ENCODE measurements around the gene MRRF.

Gene MRRF

GRCh38 chr9:122248448-122248865 is 16.2 kb upstream of the MRRF start:
- peaks cover 14% of the 10 kb centered on the region for H3K4me1 ChIP-seq (ENCODE audit: insufficient read depth, low read length)
- no peaks in the 10 kb centered on the region for H3K9me3 ChIP-seq (ENCODE audit: control insufficient read depth, insufficient read depth, low read length)
- peaks cover 32% of the 10 kb centered on the region for H3K36me3 ChIP-seq (ENCODE audit: insufficient read depth, low read length)
- no peak overlapping the region for H3K9ac ChIP-seq (ENCODE audit: low read depth, low read length)

GRCh38 chr9:122251351-122251750 is 13.3 kb upstream of the MRRF start:
- Histone ChIP-seq H3K4me1 (ENCODE audit: insufficient read depth, low read length) (peaks cover 18% of the 10 kb centered on the region), H3K9ac (ENCODE audit: low read depth, low read length) (no peak overlapping the region), H3K9me3 (ENCODE audit: control insufficient read depth, insufficient read depth, low read length) (no peaks in the 10 kb centered on the region), H3K36me3 (ENCODE audit: insufficient read depth, low read length) (peaks cover 16% of the 10 kb centered on the region)

GRCh38 chr9:122252796-122253195 is 11.9 kb upstream of the MRRF start:
- peaks cover 10% of the 10 kb centered on the region for H3K36me3 ChIP-seq (ENCODE audit: insufficient read depth, low read length)
- no peaks in the 10 kb centered on the region for H3K9me3 ChIP-seq (ENCODE audit: control insufficient read depth, insufficient read depth, low read length)
- H3K4me1 ChIP-seq (ENCODE audit: insufficient read depth, low read length), result peaks cover 18% of the 10 kb centered on the region

GRCh38 chr9:122254761-122255160 is 9.9 kb upstream of the MRRF start:
- H3K9ac ChIP-seq (ENCODE audit: low read depth, low read length), result no peak overlapping the region
- peaks cover 18% of the 10 kb centered on the region for H3K4me1 ChIP-seq (ENCODE audit: insufficient read depth, low read length)
- no peaks in the 10 kb centered on the region for H3K9me3 ChIP-seq (ENCODE audit: control insufficient read depth, insufficient read depth, low read length)
- H3K36me3 ChIP-seq (ENCODE audit: insufficient read depth, low read length), result peaks cover 10% of the 10 kb centered on the region

More at GRCh38 chr9:122252796-122253195, 11.9 kb upstream of the MRRF start:
- H3K9ac ChIP-seq (ENCODE audit: low read depth, low read length), result no peak overlapping the region

- H3K4me1 ChIP-seq (ENCODE audit: insufficient read depth, low read length), result peaks cover 18% of the 10 kb centered on the region
- peaks cover 9% of the 10 kb centered on the region; the same call in 1 of the 2 replicates for H3K36me3 ChIP-seq (ENCODE audit: insufficient read depth, low read length)
- no peak overlapping the region for H3K9ac ChIP-seq (ENCODE audit: low read depth, low read length)
- no peaks in the 10 kb centered on the region for H3K9me3 ChIP-seq (ENCODE audit: control insufficient read depth, insufficient read depth, low read length)
These were observed 8.5 kb upstream of the MRRF start for GRCh38 chr9:122256206-122256605.

GRCh38 chr9:122258886-122259415 is 5.7 kb upstream of the MRRF start:
- no peak overlapping the region for H3K9ac ChIP-seq (ENCODE audit: low read depth, low read length)
- no peaks in the 10 kb centered on the region; the same call in 1 of the 2 replicates for H3K9me3 ChIP-seq (ENCODE audit: control insufficient read depth, insufficient read depth, low read length)
- H3K36me3 ChIP-seq (ENCODE audit: insufficient read depth, low read length), result 0 out of 2 replicates have a peak, but pooled peaks cover 3% of the 10 kb centered on the region
- peaks cover 7% of the 10 kb centered on the region for H3K4me1 ChIP-seq (ENCODE audit: insufficient read depth, low read length)

- Histone ChIP-seq H3K4me1 (ENCODE audit: insufficient read depth, low read length) (peaks cover 5% of the 10 kb centered on the region; the same call in 1 of the 2 replicates), H3K9me3 (ENCODE audit: control insufficient read depth, insufficient read depth, low read length) (no peaks in the 10 kb centered on the region; the same call in 1 of the 2 replicates), H3K36me3 (ENCODE audit: insufficient read depth, low read length) (0 out of 2 replicates have a peak, but pooled peaks cover 3% of the 10 kb centered on the region), H3K9ac (ENCODE audit: low read depth, low read length) (no peak overlapping the region)
These were observed 3.2 kb upstream of the MRRF start for GRCh38 chr9:122261469-122261881.

GRCh38 chr9:122262073-122262472 is 2.6 kb upstream of the MRRF start:
- Histone ChIP-seq H3K9me3 (ENCODE audit: control insufficient read depth, insufficient read depth, low read length) (no peaks in the 10 kb centered on the region; the same call in 1 of the 2 replicates), H3K36me3 (ENCODE audit: insufficient read depth, low read length) (0 out of 2 replicates have a peak, but pooled peaks cover 3% of the 10 kb centered on the region)

GRCh38 chr9:122263699-122264349 is 858 bp upstream of the MRRF start:
- no peaks in the 10 kb centered on the region; the same call in 1 of the 2 replicates for H3K9me3 ChIP-seq (ENCODE audit: control insufficient read depth, insufficient read depth, low read length)

More at GRCh38 chr9:122262073-122262472, 2.6 kb upstream of the MRRF start:
- Histone ChIP-seq H3K9ac (ENCODE audit: low read depth, low read length) (no peak overlapping the region), H3K4me1 (ENCODE audit: insufficient read depth, low read length) (peaks cover 5% of the 10 kb centered on the region; the same call in 1 of the 2 replicates)

GRCh38 chr9:122265149-122265915 is 650 bp downstream of the MRRF start:
- no peaks in the 10 kb centered on the region for H3K36me3 ChIP-seq (ENCODE audit: insufficient read depth, low read length)
- peaks cover 5% of the 10 kb centered on the region; the same call in 1 of the 2 replicates for H3K4me1 ChIP-seq (ENCODE audit: insufficient read depth, low read length)
- peak overlapping the region; percentile 81 for H3K9ac ChIP-seq (ENCODE audit: low read depth, low read length)
- H3K9me3 ChIP-seq (ENCODE audit: control insufficient read depth, insufficient read depth, low read length), result no peaks in the 10 kb centered on the region; the same call in 1 of the 2 replicates

More at GRCh38 chr9:122263699-122264349, 858 bp upstream of the MRRF start:
- 0 out of 2 replicates have a peak, but pooled peaks cover 2% of the 10 kb centered on the region for H3K36me3 ChIP-seq (ENCODE audit: insufficient read depth, low read length)
- H3K4me1 ChIP-seq (ENCODE audit: insufficient read depth, low read length), result peaks cover 5% of the 10 kb centered on the region; the same call in 1 of the 2 replicates
- H3K9ac ChIP-seq (ENCODE audit: low read depth, low read length), result peak overlapping the region; percentile 81

GRCh38 chr9:122268041-122268814 is 3.5 kb downstream of the MRRF start:
- peaks cover 5% of the 10 kb centered on the region; the same call in 1 of the 2 replicates for H3K4me1 ChIP-seq (ENCODE audit: insufficient read depth, low read length)
- H3K36me3 ChIP-seq (ENCODE audit: insufficient read depth, low read length), result peaks cover 8% of the 10 kb centered on the region; the same call in 1 of the 2 replicates
- H3K9me3 ChIP-seq (ENCODE audit: control insufficient read depth, insufficient read depth, low read length), result no peaks in the 10 kb centered on the region; the same call in 1 of the 2 replicates
- no peak overlapping the region for H3K9ac ChIP-seq (ENCODE audit: low read depth, low read length)

- H3K9ac ChIP-seq (ENCODE audit: low read depth, low read length), result no peak overlapping the region
- H3K36me3 ChIP-seq (ENCODE audit: insufficient read depth, low read length), result peaks cover 8% of the 10 kb centered on the region; the same call in 1 of the 2 replicates
- H3K4me1 ChIP-seq (ENCODE audit: insufficient read depth, low read length), result no peaks in the 10 kb centered on the region
- no peaks in the 10 kb centered on the region; the same call in 1 of the 2 replicates for H3K9me3 ChIP-seq (ENCODE audit: control insufficient read depth, insufficient read depth, low read length)
These were observed 9.4 kb downstream of the MRRF start for GRCh38 chr9:122274055-122274454.

GRCh38 chr9:122276096-122276495 is 11.4 kb downstream of the MRRF start:
- Histone ChIP-seq H3K4me1 (ENCODE audit: insufficient read depth, low read length) (no peaks in the 10 kb centered on the region; the same call in 1 of the 2 replicates), H3K9ac (ENCODE audit: low read depth, low read length) (no peak overlapping the region), H3K36me3 (ENCODE audit: insufficient read depth, low read length) (peaks cover 5% of the 10 kb centered on the region; the same call in 1 of the 2 replicates), H3K9me3 (ENCODE audit: control insufficient read depth, insufficient read depth, low read length) (no peaks in the 10 kb centered on the region; the same call in 1 of the 2 replicates)
